Stimulated activated naive CD4-positive, alpha-beta T cell (primary cell): ENCODE data around the gene PIRT.

ENCODE experiments used
- DNase-seq, 6 experiments: peaks; one replicate each; lab custom pipeline; 2025; lab: John Stamatoyannopoulos, UW

Gene PIRT

DNA sequence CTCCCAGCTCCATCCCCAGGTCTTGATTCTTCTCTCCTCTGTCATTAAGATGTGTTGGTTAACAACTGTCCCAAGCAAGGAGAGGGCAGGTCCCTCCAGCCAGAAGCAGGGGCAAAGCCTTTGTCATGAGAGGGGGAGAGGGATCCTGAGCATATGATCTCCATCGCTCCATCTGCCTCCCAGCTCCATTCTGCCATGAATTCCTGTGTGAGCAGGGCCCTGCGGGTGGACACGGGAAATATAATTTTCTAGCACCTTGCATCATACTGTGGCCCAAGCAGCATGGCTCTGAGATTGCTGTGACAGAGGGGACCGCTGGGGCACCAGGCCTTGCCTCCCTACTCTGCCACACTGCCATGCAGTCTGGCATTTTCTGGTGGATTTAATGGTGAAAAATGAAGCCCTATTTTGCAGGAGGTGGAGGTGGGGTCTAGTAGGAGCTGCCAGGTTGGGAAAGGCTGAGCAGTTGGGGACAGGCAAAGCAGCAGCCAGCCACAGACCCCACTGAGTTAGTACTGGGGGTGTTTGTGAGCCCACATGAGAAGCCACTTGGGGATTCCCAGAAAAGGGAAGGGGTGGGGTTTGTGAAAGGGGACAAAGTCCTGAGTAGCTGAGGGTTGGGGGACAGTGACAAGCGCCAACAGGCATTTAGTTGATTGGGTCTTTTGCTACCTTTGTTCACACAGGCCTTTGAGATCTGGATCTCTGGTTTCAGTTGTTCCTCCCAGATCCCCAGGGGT lies 50.4 kb downstream of the PIRT start:
- no peak for DNase-seq

DNA sequence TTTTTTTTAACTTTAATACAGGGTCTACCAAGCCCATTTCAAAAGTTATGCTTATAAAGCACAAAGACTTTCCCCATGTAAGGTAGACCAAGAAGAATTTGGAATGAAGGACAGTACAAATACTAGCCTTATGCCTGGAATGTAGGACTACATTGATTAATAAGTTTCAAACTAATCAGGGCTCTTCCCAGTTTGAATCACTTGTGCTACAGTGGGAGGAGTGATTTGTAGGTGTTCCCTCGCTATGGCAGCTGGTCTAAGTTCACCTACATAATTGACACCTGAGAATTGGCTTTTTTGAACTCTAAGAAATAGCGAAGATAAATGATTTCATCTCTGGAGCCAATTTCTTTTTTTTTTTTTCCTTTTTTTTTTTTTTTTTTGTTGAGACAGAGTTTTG lies 52.6 kb downstream of the PIRT start:
- DNase-seq = no peak

DNA sequence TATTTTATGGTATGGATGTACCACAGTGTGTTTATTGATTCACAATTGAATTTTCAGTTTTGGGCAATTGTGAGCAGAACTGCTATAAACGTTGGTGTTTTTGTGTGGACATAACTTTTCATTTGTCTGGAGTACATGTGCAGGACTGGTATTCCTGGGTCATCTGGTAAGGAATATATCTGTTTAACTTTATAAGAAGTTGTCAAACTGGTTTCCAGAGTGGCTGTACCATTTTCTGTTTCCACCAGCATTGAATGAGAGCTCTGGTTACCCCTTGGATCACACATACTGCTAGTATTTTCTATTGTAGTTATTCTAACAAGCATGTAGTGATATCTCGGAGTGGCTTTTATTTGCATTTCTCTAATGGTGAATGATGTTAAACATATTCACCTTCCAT lies 58.3 kb downstream of the PIRT start:
- no peak for DNase-seq

DNA sequence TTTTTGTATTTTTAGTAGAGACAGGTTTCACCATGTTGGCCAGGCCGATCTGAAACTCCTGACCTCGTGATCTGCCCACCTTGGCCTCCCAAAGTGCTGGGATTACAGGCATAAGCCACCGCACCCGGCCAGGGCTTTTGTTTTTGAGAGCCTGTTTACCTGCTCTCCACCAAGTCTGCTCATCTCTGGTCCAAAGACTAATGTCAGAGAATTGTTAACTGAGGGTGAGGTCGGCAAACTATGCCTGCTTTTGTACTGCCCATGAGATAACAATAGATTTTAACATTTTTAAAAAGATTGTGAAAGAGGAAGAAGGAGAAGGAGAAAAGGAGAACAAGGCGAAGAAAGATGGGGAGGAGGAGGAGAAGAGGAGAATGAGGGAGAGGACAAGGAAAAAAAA lies 60.0 kb downstream of the PIRT start:
- DNase-seq = no peak

DNA sequence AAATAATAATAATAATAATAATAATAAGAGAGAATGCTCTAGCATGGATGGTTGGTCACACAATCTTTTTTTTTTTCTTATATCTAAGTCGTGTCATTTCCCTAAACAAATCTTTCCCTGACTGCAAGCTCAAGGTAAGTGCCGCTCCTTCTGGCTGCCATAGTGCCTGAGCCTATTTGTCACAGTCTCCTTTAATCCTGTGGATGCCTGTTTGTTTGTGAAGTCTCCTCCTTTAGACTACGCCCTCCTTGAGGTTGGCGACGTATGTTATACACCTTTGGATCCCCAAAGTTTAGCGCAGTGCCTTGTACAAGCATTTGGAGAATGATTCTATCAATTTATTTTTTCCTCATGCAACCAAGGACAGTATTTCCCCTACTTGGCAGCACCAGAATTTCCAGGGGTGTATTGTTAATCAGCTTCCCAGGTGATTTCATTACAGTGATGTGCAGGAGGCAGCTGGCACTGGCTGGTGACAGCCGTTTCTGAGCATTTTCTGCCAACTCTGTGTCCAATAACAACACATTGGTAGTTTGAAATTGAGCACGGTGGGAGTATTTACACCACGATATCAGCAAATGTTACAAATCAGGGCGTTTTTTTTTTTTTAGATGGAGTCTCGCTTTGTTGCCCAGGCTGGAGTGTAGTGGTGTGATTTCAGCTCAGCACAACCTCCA lies 60.6 kb downstream of the PIRT start:
- no peak for DNase-seq

DNA sequence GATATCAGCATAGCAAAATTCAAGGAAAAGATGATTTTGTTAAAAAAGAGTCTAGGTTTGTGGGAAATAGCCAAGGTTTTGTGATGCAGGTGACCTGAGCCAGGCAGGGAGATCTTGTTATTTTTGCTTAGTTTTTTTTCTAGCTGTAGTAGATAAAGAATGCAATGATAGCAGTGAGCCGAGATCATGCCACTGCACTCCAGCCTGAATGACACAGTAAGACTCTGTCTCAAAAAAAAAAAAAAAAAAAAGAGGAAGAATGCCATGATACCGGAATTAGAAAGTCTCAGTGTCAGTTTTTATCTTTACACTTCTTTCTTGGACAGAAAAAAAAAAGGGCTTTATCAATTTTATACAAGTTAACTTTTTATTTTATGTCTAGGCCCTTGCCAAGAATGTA lies 61.5 kb downstream of the PIRT start:
- no peak for DNase-seq

DNA sequence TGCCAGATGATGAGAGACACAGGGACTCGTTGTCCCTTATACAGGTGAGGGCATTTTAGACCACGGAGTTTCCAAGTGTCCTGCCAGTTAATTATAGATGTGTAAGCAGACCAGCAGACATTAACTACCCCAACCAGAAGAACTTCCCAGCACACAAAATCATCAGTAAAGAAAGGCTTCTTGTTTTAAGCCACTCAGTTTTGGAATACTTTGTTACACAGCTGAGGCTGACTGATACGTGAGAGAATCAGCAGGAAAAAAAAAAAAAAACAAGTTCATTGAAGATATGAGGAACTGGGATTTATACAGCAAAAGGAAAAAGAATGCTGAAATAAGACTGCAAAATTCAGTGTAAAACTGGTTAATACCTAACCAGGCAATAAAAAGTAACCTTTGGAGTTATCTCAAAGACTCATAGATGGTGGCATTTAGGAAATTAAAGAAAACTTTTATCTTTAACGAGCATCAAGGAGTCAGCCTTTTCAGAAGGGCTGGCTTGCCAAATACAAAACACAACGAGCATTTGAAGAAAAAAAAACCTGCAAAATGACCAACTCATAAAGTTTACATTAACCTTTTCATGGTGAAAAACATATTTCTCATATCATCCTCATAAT lies 62.0 kb downstream of the PIRT start:
- no peak for DNase-seq

DNA sequence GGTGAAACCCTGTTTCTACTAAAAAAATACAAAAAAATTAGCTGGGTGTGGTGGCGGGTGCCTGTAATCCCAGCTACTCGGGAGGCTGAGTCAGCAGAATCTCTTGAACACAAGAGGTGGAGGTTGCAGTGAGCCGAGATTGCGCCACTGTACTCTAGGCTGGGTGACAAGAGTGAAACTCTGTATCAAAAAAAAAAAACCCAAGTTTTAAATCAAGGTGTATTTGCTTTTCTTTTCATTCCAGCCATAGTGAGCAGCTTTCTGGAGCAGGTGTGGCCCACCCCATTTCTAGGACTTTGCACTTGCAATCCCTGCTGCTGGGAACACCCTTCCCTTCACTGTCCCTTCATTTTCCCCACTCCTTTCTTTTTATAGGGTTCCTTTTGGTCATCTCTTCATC lies 62.8 kb downstream of the PIRT start:
- DNase-seq = no peak

DNA sequence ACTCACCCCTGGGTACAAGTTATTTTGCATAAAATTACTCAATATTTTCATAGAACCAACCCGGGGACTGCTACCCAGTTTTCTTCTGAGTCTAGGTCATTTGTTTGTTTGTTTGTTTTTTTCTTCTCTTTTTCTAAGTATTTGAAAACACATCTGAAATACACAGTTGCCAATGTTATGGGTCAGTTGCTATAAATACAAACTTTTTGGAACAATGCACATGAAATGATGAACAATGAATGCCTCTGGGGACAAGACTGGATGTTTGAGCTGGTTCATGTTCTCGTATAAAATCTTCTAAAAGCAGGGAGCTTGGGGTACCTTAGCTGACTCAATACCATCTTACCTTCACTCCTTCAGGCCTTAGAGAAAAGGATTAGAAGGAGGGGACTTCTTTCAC lies 64.5 kb downstream of the PIRT start:
- DNase-seq = no peak
